NCI-H2227 (cell line): ENCODE results near the gene MYBBP1A.

Experiments
- DNase-seq: peaks from one replicate; lab custom pipeline; 2025; ENCODE audit not compliant: unreplicated experiment; lab: John Stamatoyannopoulos, UW

The MYBBP1A gene

GRCh38 chr17:4537451-4538235, 17.5 kb downstream of the MYBBP1A start:
- DNase-seq, result no peak

- DNase-seq, result no peak
Measured at GRCh38 chr17:4536742-4537411, 18.3 kb downstream of the MYBBP1A start.

GRCh38 chr17:4536259-4536741, 18.9 kb downstream of the MYBBP1A start:
- no peak for DNase-seq

GRCh38 chr17:4535667-4536258, 19.4 kb downstream of the MYBBP1A start:
- no peak for DNase-seq

GRCh38 chr17:4534928-4535666, 20.1 kb downstream of the MYBBP1A start:
- DNase-seq, result no peak

GRCh38 chr17:4534515-4534914, 20.7 kb downstream of the MYBBP1A start:
- no peak for DNase-seq

- DNase-seq, result no peak
Measured at GRCh38 chr17:4533523-4534504, 21.4 kb downstream of the MYBBP1A start.

- DNase-seq, result no peak
Measured at GRCh38 chr17:4532860-4533522, 22.2 kb downstream of the MYBBP1A start.

GRCh38 chr17:4531988-4532736, 23.0 kb downstream of the MYBBP1A start:
- no peak for DNase-seq

GRCh38 chr17:4530799-4531730, 24.1 kb downstream of the MYBBP1A start:
- no peak for DNase-seq

GRCh38 chr17:4529533-4530152, 25.5 kb downstream of the MYBBP1A start:
- no peak for DNase-seq

GRCh38 chr17:4527566-4528125, 27.5 kb downstream of the MYBBP1A start:
- DNase-seq, result no peak

- DNase-seq, result no peak
Measured at GRCh38 chr17:4527134-4527533, 28.1 kb downstream of the MYBBP1A start.

- DNase-seq, result no peak
Measured at GRCh38 chr17:4525691-4526397, 29.3 kb downstream of the MYBBP1A start.

- no peak for DNase-seq
Measured at GRCh38 chr17:4523946-4524345, 31.2 kb downstream of the MYBBP1A start.

GRCh38 chr17:4522661-4523060, 32.5 kb downstream of the MYBBP1A start:
- no peak for DNase-seq
